Heart left ventricle (tissue), 13 donors: ENCODE measurements around the gene RNF121.

ENCODE experiments used
- CTCF ChIP-seq, 12 donors: fragments of 200-600 bp; sonication (generic) in 4 of 12; IDR thresholded peaks; one replicate each; pipeline versions ENCODE4 v1.5.0 to v1.8.0; 2018 to 2022; ENCODE audit warnings: antibody characterized with exemption in 12 of 12, mild to moderate bottlenecking in 5 of 12
- POLR2A ChIP-seq, 2 donors: fragments of 450-650 bp; IDR thresholded peaks; one replicate each; pipeline ENCODE4 v1.6.1; 2017; ENCODE audit warnings: antibody characterized with exemption in 2 of 2, mild to moderate bottlenecking in 2 of 2, moderate library complexity in 2 of 2
- donor health status: ischemic (EF 13 %, LVEDD 7.1; RV severe dilation, severe dysfunction).
- donor health status: DM: no; HTN: yes; CAD: no.
- donor health status: DM: no; HTN: no; CAD: no.
- donor health status: ischemic (EF 25% LVEDD 6.9; RV normal size, moderate dysfunction).
- donor health status: ischemic (EF 25% LVEDD 5.7; RV mildly dilated, moderate dysfunction).
- donor health status: ischemic (EF 35%, LVEDD 5.7; RV mildly dilated, moderate dysfunction).
- donor health status: nonischemic (EF 11% LVEDD 7.7; RV severe dilation, severe dysfunction).
- donor health status: DM: yes; HTN: yes; CAD: no.
- donor health status: PGD.
- donor health status: ischemic (EF 29% LVEDD 5.4; RV normal size, mild dysfunction).
- donor health status: nonischemic (EF 23%, LVEDD 6.1; RV moderate dilation, normal function).

GRCh38 chr11:71996517-71996916 is 67.7 kb downstream of the RNF121 start:
- TF ChIP-seq CTCF (IDR thresholded peaks at IDR 0.05) (no peak), POLR2A (IDR thresholded peaks at IDR 0.05) (no peak)
